22Rv1 (cell line): Measurements from ENCODE around the gene RCVRN.

Source experiments
- ZFX ChIP-seq: fragments of 450-650 bp; IDR thresholded peaks from 2 replicates; pipeline ENCODE4 v1.6.1; 2017; ENCODE audit warnings: antibody characterized with exemption, borderline replicate concordance
- TF ChIP-seq, protein P1 (sequence below): fragments of 450-650 bp; IDR thresholded peaks from 2 replicates; pipeline ENCODE4 v1.5.1; 2017; ENCODE audit warnings: mild to moderate bottlenecking

DNA sequence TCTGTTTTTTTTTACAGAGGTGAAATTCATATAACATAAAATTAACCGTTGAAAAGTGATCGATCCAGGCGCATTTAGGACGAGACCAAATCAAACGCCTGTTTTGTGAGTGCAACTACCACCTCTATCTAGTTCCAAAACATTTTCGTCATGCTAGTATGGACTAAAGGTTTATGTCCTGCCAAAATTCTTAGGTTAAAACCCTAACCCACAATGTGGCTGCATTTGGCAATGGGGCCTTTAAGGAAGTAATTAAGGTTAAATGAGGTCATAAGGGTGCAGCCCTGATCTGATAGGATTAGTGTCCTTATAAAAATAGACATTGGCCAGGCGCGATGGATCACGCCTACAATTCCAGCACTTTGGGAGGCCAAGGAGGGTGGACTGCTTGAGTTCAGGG lies 32.8 kb upstream of the RCVRN start:
- TF ChIP-seq, protein P1, sequence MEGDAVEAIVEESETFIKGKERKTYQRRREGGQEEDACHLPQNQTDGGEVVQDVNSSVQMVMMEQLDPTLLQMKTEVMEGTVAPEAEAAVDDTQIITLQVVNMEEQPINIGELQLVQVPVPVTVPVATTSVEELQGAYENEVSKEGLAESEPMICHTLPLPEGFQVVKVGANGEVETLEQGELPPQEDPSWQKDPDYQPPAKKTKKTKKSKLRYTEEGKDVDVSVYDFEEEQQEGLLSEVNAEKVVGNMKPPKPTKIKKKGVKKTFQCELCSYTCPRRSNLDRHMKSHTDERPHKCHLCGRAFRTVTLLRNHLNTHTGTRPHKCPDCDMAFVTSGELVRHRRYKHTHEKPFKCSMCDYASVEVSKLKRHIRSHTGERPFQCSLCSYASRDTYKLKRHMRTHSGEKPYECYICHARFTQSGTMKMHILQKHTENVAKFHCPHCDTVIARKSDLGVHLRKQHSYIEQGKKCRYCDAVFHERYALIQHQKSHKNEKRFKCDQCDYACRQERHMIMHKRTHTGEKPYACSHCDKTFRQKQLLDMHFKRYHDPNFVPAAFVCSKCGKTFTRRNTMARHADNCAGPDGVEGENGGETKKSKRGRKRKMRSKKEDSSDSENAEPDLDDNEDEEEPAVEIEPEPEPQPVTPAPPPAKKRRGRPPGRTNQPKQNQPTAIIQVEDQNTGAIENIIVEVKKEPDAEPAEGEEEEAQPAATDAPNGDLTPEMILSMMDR = no peak
- no peak for TF ChIP-seq ZFX
